HG03135 (cell line): ENCODE measurements around the gene PLA2G3.
"Not testable (repeated sequence)": the region's sequence is repeated elsewhere in the genome, so short reads cannot be mapped to it uniquely, and the experiment has no call there.

ENCODE experiments used
- ATAC-seq: cut with Tn5 transposase; IDR thresholded peaks from one replicate; pipeline ENCODE4 v1.9.1; 2021; ENCODE audit warnings: mild to moderate bottlenecking, moderate library complexity; ENCODE audit not compliant: unreplicated experiment

Gene PLA2G3, protein sequence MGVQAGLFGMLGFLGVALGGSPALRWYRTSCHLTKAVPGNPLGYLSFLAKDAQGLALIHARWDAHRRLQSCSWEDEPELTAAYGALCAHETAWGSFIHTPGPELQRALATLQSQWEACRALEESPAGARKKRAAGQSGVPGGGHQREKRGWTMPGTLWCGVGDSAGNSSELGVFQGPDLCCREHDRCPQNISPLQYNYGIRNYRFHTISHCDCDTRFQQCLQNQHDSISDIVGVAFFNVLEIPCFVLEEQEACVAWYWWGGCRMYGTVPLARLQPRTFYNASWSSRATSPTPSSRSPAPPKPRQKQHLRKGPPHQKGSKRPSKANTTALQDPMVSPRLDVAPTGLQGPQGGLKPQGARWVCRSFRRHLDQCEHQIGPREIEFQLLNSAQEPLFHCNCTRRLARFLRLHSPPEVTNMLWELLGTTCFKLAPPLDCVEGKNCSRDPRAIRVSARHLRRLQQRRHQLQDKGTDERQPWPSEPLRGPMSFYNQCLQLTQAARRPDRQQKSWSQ

DNA sequence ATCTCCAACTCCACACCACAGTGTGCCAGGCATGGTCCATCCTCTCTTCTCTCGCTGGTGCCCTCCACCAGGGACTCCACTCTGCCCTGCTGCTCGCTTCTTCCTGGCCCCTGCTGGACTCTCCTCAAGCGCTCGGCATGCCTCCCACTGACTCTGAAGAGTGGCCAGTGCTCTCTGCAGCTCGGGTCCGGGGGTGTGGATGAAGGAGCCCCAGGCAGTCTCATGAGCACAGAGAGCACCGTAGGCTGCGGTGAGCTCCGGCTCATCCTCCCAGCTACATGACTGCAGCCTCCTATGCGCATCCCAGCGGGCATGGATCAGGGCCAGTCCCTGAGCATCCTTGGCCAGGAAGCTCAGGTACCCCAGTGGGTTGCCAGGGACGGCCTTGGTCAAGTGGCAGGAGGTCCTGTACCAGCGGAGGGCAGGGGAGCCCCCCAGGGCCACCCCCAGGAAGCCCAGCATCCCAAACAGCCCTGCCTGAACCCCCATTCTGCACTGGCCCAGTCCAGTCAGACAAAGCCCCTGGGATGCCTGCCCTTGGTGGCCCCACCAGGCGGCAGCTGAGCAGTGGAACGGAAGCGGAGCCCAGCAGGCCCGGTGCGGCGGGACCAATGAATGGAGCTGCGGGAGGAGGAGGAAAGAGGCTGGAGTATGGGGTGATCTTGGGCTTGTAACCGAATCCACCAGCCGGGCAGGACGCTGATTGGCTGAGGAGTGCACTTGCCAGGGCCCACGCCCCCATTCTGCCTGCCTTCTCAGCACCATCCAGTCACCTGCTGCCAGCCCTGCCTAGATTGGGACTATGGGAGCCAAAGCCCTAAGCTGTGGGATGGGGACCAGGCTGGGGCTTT, at the start of gene PLA2G3:
TSS of gene PLA2G3 (minus strand) at position 643 of the 851 bp plus-strand sequence. CDS start at position 489, 154 bp downstream.
- ATAC-seq = no peak

DNA sequence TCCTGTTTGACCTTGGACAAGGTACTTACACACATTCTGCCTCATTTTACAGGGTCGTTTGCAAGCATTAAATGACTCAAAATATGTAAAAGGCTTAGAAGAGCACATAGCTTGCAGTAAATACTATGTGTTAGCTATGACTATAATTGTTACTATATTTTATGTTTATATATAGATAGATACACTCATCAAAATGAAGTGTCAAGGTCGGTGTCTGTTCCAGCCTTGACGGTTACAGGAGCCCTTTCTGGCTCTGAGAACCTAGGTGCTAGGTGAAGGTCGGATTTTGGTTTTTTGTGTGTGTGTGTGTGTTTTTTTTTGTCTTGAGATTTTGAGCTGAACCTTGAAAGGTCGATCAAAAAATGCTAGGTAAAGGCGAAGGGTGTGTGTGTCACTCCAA, 47.3 kb upstream of the PLA2G3 start:
- ATAC-seq = no peak

DNA sequence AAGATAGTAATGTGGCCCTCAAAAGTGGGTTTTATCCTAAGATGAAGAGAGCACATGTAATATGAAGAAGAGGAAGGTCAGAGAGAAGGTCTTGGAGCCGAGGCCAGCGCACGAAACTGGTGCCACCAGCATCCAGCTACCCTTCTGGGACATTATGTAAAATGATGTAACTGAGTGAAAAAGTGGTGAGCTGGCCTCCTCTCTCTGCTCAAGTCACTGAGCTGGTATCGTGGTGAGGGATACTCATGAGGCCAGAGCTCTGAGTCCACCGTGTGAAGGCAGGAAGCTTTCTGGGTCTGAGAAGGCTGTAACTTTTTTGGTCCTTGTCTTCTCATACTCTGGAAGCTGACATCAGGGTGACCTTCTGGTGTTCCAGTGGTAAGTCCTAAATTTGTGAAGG, 44.7 kb upstream of the PLA2G3 start:
- no peak for ATAC-seq

DNA sequence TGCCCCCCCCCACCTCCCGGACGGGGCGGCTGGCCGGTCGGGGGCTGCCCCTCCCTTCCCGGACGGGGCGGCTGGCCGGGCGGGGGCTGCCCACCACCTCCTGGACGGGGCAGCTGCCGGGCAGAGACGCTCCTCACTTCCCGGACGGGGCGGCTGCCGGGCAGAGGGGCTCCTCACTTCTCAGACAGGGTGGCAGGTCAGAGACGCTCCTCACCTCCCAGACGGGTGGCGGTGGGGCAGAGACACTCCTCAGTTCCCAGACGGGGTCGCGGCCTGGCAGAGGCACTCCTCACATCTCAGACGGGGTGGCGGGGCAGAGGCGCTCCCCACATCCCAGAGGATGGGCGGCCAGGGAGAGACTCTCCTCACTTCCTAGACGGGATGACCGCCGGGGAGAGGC, 43.7 kb upstream of the PLA2G3 start:
- no peak for ATAC-seq

DNA sequence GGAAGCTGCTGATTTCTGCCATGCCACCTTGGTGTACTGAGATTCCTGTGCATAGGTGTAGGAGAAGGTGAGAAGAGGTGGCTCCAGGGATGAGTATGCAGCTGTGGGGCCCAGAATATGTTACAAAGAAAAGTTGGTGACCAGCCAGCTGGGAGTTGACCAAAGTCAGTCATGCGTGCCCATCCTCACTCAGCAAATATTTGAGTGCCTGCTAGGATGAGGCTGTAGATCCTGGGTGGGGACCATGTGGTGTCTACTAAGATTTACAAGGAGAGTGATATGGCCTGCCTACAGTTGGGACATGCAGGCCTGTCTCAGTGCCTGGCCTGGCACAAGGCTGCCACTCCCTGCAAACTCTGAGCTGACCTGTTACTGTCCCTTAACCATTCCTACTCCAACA, 39.0 kb upstream of the PLA2G3 start:
- ATAC-seq = no peak

DNA sequence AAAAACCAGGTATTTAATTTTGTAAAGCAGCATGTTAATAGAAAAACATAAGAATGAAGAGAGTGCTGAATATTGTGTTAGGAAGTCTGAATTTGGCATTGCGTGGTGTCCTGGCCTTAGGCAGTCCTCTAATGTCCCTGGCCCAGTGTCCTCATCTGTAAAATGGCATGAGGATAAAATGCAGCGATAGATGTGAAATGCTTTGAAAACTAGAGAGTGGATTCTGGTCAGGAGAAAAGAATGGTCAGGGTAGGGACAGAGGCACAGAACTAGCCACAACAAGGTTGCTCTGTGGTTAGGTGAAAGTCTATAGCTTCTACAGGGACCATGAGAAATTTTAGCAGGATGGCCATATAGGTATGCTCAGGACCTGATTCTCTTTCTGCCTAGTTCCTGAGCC, 38.6 kb upstream of the PLA2G3 start:
- ATAC-seq = no peak

DNA sequence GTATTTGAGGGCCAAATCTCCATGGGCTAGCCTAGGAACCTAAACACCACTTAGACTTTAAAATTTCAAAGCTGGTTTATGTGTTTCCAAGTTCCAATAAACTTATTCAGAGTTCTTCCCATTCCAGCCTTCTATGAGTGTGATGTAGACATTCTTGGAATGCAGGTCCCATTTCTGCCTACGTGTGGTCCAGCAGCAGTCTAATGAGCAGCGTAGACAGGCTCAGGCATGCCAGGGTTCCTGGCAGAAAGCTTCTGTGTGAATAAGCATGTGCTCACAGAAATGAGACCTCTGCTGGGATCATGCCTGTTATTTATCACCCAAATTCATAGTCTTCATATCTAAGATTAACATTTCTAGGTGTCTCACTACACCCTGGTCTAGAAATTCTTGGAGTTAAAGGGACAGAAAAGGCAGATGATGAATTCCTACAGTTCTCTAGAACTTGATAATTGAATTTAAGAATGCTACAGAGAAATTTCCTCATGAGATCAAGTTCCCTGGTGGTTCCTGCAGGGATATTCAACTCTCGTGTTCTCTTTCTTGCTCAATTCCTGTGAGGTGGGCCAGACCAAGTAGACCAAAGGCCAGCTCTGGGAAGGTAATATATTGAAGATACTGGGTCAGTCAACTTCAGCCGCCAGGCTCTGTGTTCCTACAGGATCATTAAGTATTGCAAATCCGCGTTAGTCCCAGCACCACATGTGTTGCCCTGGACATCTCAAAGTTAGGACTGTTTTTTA, 37.3 kb upstream of the PLA2G3 start:
- ATAC-seq = no peak

DNA sequence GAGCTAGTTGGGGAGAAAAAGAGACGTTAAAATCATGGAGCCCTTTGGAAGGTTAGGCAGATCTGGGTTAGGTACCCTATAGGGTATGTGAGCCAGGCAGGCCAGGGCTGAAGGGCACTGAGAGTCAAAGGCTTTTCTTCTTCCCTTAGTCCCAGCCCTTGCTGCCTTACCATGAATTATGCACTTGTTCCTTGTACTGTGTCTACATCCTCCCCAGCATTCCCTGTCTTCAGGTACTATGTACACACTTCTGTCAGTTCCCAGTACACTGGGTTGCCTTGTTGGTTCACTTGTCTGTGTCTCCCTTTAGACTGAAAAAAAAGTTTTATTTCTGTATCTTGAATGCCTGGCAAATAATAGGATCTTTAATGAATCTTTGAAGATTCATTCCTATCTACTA, 36.6 kb upstream of the PLA2G3 start:
- ATAC-seq = no peak

DNA sequence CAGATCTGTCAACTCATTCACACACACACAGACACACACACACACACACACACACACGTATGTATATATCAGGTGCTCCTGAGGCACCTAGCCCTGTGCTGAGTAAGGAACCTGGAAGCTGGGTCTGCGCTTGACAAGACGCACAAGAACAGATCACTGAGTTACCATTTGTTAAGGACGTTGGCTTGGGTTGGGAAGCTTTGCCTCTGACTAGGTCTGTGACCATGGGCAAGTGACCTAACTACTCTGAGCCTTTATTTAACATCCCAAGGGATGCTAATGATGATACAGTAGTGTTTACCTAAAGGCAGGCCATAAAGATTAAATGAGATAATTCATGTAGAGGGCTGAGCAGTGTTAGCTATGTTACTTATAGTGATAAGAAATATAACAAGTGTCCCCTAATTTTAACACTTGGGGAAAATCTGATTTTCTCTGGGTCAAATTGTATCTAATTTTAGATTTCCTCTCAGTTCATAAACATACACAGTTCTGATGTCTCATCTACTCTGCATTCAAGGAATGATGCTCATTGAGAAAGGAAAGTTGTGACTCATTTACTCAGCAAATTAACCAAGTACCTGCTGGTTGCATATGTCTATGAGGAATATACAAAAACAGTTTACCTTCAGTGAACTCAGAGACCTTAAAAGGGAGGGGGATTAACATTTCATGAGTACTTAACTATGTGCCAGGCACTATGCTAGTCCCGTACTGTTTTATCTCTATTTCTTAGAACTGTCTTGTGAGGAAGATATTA, 33.3 kb upstream of the PLA2G3 start:
- no peak for ATAC-seq

DNA sequence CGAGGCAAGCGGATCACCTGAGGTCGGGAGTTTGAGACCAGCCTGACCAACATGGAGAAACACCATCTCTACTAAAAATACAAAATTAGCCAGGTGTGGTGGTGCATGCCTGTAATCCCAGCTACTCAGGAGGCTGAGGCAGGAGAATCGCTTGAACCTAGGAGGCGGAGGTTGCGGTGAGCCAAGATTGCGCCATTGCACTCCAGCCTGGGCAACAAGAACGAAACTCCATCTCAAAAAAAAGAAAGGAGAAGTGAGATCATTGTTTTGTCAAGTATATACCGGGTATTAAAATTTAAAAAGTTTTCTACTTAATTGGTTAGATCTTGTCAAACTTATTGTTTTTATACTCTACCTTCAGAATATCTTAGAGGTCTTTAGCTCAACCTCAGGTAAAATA, 31.4 kb upstream of the PLA2G3 start:
- ATAC-seq = not testable (repeated sequence)

DNA sequence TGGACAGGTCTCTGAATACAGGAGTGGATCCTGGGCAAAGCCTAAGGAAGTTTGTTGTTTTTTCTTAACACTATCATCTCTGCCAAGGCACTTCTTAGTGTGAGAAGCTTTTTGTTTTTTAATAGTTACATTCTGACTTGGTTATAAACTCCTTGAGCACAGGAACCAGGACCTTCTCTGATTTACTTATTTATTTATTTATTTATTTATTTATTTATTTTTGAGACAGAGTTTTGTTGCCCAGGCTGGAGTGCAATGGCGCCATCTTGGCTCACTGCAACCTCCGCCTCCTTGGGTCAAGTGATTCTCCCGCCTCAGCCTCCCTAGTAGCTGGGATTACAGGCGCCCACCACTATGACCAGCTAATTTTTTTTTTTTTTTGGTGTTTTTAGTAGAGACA, 30.7 kb upstream of the PLA2G3 start:
- ATAC-seq = no peak

DNA sequence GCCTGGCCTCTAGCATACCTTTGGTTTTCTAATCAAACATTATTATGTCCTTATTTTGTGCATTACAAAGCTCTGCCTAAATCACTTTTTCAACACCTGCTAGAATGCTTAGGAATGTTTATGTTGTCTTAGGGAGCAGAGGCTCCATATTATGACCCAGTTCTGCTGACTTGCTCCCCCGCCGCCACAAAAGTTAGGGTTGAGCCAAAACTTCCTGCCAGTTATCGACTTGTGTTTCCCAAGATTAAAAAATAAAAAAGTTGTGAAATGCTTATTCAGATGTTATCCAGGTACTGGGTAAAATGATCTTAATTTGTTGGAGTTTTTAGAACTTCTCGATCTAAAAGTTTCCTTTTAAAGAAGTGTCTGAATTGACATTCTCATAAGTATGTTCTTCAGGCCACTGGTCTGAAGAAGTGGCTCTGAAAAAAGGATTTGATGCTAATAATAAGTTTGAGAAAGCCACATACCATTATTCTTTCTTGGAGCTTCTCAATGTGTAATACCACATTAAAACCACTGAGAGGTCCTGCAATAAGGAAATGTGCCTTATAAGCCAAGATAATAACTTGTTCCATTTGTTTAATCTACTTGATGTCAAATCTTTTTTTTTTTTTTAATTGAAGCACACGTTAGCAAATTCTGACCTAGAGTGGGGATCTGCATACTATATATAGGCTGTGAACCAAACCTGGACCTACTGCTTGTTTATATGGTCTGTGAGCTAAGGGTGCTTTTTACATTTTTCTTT, 21.9 kb upstream of the PLA2G3 start:
- no peak for ATAC-seq

DNA sequence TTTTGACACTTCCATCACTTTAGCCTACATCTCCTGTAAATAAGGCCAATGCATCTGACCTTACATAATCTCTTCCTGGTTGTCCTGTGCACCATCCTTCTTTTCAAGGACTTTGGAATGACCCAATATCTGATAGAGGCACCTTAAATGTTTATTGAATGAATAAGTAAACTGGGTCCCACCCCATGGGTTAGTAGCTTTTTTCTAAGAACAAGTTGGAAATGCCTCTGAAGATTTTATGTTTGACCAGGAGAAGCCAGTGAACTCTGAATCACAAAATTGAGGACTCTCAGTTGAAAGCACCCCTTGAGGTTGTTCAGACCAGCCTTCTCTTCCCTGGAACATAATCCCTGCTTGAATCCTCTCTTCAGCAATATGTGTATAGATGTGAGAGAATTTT, 21.1 kb upstream of the PLA2G3 start:
- ATAC-seq = no peak

DNA sequence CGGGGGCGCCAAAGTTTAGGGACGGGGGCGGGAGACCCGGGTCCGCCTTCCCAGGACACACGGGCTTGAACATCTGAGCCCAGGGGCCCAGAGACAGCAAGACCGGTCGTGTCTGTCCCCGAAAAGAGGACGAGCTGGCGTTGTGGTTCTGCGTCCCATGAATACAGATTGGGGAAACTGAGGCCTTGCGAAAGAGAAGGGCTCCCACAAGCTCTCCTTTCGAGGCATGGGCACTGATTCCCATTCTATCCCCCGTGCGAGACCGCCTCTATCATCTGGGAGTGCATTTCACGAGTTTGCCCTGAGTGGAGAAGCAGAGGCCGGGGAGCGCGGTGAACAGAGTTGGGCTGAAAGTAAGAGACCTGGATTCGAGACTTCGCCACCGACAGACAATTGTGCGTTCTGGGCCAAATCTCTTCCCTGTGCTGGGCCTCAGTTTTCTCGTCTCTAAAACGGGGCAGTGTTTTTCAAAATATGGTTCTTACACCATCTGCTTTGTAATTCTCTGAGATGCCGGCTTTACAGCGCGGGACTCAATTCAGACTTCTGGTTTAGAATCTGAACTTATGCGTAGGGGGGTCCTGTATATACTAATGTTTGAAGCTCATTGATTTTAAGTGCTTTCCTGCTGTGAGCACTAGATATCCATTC, 20.1 kb upstream of the PLA2G3 start:
- peak; percentile 15 for ATAC-seq

DNA sequence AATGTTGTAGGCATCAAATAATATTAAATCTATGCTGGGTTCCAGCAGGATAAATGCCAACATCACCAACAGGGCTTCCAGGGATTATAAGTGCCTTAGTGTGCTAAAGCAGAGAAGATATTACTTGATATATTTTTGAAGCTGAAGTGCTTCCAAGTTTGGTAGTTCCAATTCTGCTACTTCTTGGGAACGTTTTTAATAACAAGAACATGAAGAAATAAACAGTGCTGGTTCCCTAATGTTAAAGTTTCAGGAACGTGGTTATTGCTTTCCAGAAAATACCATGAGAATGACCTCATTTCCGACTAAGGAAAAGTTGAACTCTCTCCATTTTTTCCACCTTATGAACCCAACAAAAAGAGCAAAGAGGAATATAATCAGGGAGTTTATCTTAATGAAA, 15.1 kb upstream of the PLA2G3 start:
- no peak for ATAC-seq

DNA sequence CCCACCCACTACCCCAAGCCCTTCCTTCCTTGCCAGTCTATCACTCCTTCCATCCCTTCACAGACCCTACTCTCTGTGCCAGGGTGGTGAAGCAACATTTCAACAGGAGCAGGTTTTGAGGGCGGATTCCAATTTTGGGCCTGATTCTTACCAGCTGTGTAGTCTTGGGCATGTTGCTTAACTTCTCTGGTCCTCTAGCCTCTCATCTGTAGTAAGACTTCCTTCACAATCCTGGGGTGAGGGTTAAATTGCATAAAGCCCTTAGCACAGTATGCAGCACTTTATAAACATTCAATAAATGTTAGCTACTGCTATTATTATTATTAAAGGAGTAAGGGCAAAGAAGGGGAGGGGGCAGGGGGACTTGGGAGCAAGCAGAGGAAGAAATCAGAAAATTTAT, 14.7 kb upstream of the PLA2G3 start:
- no peak for ATAC-seq

DNA sequence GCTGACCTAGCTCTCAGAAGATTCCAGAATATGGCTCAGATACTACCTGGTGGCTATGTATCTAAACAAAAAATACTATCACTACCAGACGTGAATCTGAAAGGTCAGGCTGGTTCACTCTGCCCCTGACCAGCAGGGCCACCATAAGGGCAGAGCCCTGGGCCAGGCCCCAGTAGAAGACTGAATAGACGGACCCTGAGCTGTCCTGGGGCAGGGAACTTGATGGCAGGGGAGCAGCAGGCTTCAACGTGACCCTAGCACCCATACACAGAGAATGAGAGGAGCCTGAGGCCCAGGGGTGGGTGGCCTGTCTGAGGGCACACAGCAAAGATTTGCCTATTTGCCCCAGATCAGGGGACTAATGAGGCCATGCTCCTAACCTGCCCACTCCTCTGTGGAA, 13.0 kb upstream of the PLA2G3 start:
- ATAC-seq = no peak

DNA sequence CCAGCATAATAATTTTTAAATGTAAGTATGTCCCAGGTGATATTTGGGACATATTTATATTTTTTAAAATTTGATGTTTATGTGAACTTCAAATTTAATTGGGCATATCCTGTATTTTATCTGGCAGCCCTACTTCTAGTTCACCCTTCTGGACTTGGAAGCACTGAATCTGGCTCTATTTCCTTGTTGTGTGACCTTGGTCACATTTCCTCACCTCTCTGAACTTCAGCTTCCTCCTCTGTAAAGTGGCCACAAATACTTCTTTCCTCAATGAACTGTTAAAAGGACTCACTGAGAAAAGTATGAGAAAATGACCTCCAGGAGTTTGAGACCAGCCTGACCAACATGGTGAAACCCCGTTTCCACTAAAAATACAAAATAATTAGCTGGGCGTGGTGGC, 11.6 kb upstream of the PLA2G3 start:
- ATAC-seq = no peak

DNA sequence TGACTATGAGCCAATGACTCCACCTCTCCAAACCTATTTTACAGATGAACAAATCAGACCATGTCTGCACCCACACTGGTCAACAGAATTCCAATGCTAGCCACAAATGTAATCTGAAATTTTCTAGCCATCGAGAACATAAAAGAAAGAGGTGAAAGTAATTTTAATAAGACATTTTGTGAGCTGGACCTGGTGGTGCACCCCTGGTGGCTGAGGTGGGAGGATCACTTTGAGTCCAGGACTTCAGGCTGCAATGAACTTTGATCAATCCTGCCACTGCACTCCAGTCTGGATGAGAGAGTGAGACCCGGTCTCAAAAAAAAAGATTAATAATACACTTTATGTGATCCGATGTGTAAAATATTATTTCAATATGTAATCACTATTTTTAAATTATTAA, 10.3 kb upstream of the PLA2G3 start:
- no peak for ATAC-seq
